Loucy (cell line): Measurements from ENCODE around the gene LIPC.

Experiments
- EZH2phosphoT487 ChIP-seq: fragments of 200-600 bp; IDR thresholded peaks from 2 replicates; pipeline ENCODE4 v1.6.1; 2018; ENCODE audit warnings: antibody characterized with exemption, mild to moderate bottlenecking, moderate library complexity, borderline replicate concordance
- TF ChIP-seq, protein P1 (sequence below): fragments of 200-600 bp; sonication (generic); conservative IDR thresholded peaks from 2 replicates; pipeline ENCODE4 v1.5.1; 2014; ENCODE audit warnings: mild to moderate bottlenecking, antibody characterized with exemption, low read length

DNA sequence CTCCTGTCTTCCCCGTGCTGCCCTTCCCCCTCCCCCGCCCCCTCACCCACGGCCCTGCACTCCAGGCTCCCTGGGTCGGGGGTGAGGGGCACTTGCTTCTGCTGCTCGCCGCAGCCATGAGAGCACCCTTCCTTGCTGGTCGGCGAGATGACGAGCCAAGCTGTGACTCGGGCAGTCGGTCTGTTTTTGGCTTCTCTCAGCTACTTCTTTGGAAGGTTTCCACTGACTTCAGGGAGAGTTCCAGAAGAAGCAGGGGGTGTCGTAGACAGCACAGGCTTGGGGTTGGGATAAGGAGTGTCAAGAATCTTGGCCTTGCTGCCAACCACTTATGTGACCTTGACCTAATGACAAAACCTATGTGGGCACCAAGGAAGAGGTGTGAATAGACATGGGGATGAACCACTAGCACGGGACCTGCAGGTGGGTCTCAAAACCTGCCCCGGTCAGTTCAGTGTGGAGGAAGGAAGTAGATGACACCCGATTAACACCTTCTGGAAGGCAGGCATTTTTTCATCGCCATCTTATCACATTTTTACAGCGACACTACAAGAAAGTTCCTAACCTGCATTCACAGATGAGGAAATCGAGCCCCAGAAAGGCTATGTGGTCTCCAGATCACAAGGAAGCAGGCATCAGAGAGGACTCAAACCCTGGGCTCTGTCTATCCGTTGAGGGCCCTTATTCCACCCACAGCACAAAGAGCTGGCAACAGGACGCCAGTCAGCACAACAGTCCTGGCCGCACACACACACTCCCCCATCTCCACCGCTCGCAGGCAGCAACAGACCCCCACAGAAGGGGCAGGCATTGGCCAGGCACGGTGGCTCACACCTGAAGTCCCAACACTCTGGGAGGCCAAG is 120.9 kb downstream of the LIPC start:
- TF ChIP-seq, protein P1, sequence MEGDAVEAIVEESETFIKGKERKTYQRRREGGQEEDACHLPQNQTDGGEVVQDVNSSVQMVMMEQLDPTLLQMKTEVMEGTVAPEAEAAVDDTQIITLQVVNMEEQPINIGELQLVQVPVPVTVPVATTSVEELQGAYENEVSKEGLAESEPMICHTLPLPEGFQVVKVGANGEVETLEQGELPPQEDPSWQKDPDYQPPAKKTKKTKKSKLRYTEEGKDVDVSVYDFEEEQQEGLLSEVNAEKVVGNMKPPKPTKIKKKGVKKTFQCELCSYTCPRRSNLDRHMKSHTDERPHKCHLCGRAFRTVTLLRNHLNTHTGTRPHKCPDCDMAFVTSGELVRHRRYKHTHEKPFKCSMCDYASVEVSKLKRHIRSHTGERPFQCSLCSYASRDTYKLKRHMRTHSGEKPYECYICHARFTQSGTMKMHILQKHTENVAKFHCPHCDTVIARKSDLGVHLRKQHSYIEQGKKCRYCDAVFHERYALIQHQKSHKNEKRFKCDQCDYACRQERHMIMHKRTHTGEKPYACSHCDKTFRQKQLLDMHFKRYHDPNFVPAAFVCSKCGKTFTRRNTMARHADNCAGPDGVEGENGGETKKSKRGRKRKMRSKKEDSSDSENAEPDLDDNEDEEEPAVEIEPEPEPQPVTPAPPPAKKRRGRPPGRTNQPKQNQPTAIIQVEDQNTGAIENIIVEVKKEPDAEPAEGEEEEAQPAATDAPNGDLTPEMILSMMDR: no peak
- no peak for TF ChIP-seq EZH2phosphoT487
